HFFc6 (cell line): ENCODE measurements around the gene SUGCT. TPM values are rescaled to one million over a fixed set of nuclear protein-coding genes. Genes with fewer than 3 reads are reported as not detected.

Experiments used
- DNase-seq: peaks from one replicate; pipeline ENCODE4 v3.0.0-alpha.2; 2018
- H3K27ac Mint-ChIP-seq: 2 replicates; pipeline ENCODE4 v1.8.0; 2020; ENCODE audit warnings: mild to moderate bottlenecking, mixed read lengths
- H3K27me3 Mint-ChIP-seq: 2 replicates; pipeline ENCODE4 v1.8.0; 2021; ENCODE audit warnings: mild to moderate bottlenecking, moderate library complexity, mixed read lengths; ENCODE audit not compliant: insufficient read depth
- H3K36me3 Mint-ChIP-seq: 2 replicates; pipeline ENCODE4 v1.8.0; 2021; ENCODE audit warnings: low read depth, mixed read lengths
- H3K4me1 Mint-ChIP-seq: 2 replicates; pipeline ENCODE4 v1.8.0; 2020; ENCODE audit warnings: low read depth, mixed read lengths
- H3K4me3 Mint-ChIP-seq: 2 replicates; pipeline ENCODE4 v1.8.0; 2020; ENCODE audit warnings: mild to moderate bottlenecking, moderate library complexity, mixed read lengths
- H3K9me3 Mint-ChIP-seq: 2 replicates; pipeline ENCODE4 v1.8.0; 2020; ENCODE audit warnings: mild to moderate bottlenecking, mixed read lengths
- CTCF ChIP-seq: fragments of 200-600 bp; sonication (generic); IDR thresholded peaks from 2 replicates; pipeline ENCODE4 v1.5.0; 2021; ENCODE audit warnings: antibody characterized with exemption, mild to moderate bottlenecking
- total RNA-seq, 6 experiments: library from RNA; stranded (reverse); fragmentation: NEBNext Ultra II Directional; extraction: Animal tissue kit (Norgen Biotek cat#: 25700); gene quantifications; 2 replicates in 1 of 6; 3 replicates in 5 of 6; pipeline ENCODE4 v1.2.3, GENCODE V29; 2021

SUGCT gene
- total RNA-seq, 6 experiments from 2014 or later = 12.9 to 20.1 (median 17.1) TPM

GRCh38 chr7:40839881-40840280 lies 705.1 kb downstream of the SUGCT start:
- H3K27me3 Mint-ChIP-seq = no peaks in the 10 kb centered on the region; the same call in none of the 2 replicates
- H3K4me1 Mint-ChIP-seq = peaks cover 21% of the 10 kb centered on the region
- TF ChIP-seq CTCF = no peak
- no peak overlapping the region for H3K27ac Mint-ChIP-seq
- H3K4me3 Mint-ChIP-seq = no peak overlapping the region
- peaks cover 14% of the 10 kb centered on the region for H3K9me3 Mint-ChIP-seq
- DNase-seq = no peak
- H3K36me3 Mint-ChIP-seq = peaks cover 28% of the 10 kb centered on the region

- TF ChIP-seq CTCF = no peak
- H3K27me3 Mint-ChIP-seq = no peaks in the 10 kb centered on the region; the same call in 1 of the 2 replicates
- DNase-seq = no peak
- H3K9me3 Mint-ChIP-seq = peaks cover 14% of the 10 kb centered on the region
- H3K4me3 Mint-ChIP-seq = no peak overlapping the region
- peaks cover 31% of the 10 kb centered on the region for H3K36me3 Mint-ChIP-seq
- peaks cover 21% of the 10 kb centered on the region for H3K4me1 Mint-ChIP-seq
- no peak overlapping the region for H3K27ac Mint-ChIP-seq
These were observed 706.2 kb downstream of the SUGCT start for GRCh38 chr7:40840990-40841389.

- H3K4me3 Mint-ChIP-seq = no peak overlapping the region
- H3K36me3 Mint-ChIP-seq = peaks cover 33% of the 10 kb centered on the region
- H3K27ac Mint-ChIP-seq = peak overlapping the region; percentile 89
- no peak for TF ChIP-seq CTCF
- H3K27me3 Mint-ChIP-seq = no peaks in the 10 kb centered on the region
- peaks cover 21% of the 10 kb centered on the region for H3K4me1 Mint-ChIP-seq
- peaks cover 14% of the 10 kb centered on the region for H3K9me3 Mint-ChIP-seq
- no peak for DNase-seq
These were observed 707.8 kb downstream of the SUGCT start for GRCh38 chr7:40842641-40843040.

GRCh38 chr7:40843338-40843985 lies 708.7 kb downstream of the SUGCT start:
- DNase-seq = peak; percentile 7
- Mint-ChIP-seq H3K4me3 (no peak overlapping the region), H3K4me1 (peaks cover 21% of the 10 kb centered on the region), H3K27ac (peak overlapping the region; percentile 89), H3K9me3 (peaks cover 14% of the 10 kb centered on the region), H3K27me3 (no peaks in the 10 kb centered on the region), H3K36me3 (peaks cover 33% of the 10 kb centered on the region)
- no peak for TF ChIP-seq CTCF

- H3K4me3 Mint-ChIP-seq = no peak overlapping the region
- no peak overlapping the region for H3K27ac Mint-ChIP-seq
- no peaks in the 10 kb centered on the region for H3K27me3 Mint-ChIP-seq
- H3K9me3 Mint-ChIP-seq = no peaks in the 10 kb centered on the region
- H3K36me3 Mint-ChIP-seq = peaks cover 12% of the 10 kb centered on the region; the same call in 1 of the 2 replicates
- peaks cover 23% of the 10 kb centered on the region for H3K4me1 Mint-ChIP-seq
- no peak for DNase-seq
- TF ChIP-seq CTCF = no peak
These were observed 711.1 kb downstream of the SUGCT start for GRCh38 chr7:40845943-40846342.
